A549 (cell line): ENCODE results near the gene IFITM5. TPM values are rescaled to one million over a fixed set of nuclear protein-coding genes. Genes with fewer than 3 reads are reported as not detected.
"Not testable (repeated sequence)": the region's sequence is repeated elsewhere in the genome, so short reads cannot be mapped to it uniquely, and the experiment has no call there.

Source experiments
- ATAC-seq, 2 experiments: fragments of 200-7000 bp in 1 of 2; fragments of >200 bp in 1 of 2; cut with Nextera tagmentation in 1 of 2; cut with Tn5 transposase in 1 of 2; 3 replicates each; pipeline versions ENCODE4 v1.8.0 to v1.9.1; 2018 to 2020; ENCODE audit warnings: mild to moderate bottlenecking in 1 of 2, moderate library complexity in 1 of 2
- CTCF ChIA-PET: fragments of 300-600 bp; sonication (Branson Sonifier 250); formaldehyde crosslinking; extraction: SDS; loops from one replicate; lab custom pipeline; 2021; ENCODE audit warnings: antibody characterized with exemption, inconsistent platforms; lab: Yijun Ruan, JAX
- POLR2A ChIA-PET: fragments of 350-600 bp; formaldehyde crosslinking; extraction: SDS; loops from one replicate; lab custom pipeline; 2021; ENCODE audit warnings: antibody characterized with exemption, inconsistent platforms; lab: Yijun Ruan, JAX
- DNase-seq, 2 experiments: peaks; one replicate each; pipeline versions ENCODE4 v3.0.0 to v3.0.0-alpha.2; 2011 to 2016; ENCODE audit warnings: low read depth in 1 of 2, low spot score in 1 of 2
- FAIRE-seq: peaks from 2 replicates; lab custom pipeline; 2011; peaks lifted over from hg19 to GRCh38; lab: Jason Lieb, UNC
- H3K27ac ChIP-seq, 2 experiments: fragments of >200 bp; sonication (Bioruptor Twin); formaldehyde crosslinking; 3 replicates each; pipeline ENCODE4 v1.5.1; 2016 to 2017
- H3K4me1 ChIP-seq: fragments of >200 bp; sonication (Bioruptor Twin); formaldehyde crosslinking; 3 replicates; pipeline ENCODE4 v1.6.1; 2016
- H3K4me2 ChIP-seq: fragments of >200 bp; sonication (Bioruptor Twin); formaldehyde crosslinking; 3 replicates; pipeline ENCODE4 v1.6.1; 2016
- H3K4me3 ChIP-seq: fragments of >200 bp; sonication (Bioruptor Twin); formaldehyde crosslinking; 3 replicates; pipeline ENCODE4 v1.5.1; 2016
- H3K9me3 ChIP-seq: fragments of >200 bp; sonication (Bioruptor Twin); formaldehyde crosslinking; 3 replicates; pipeline ENCODE4 v1.6.1; 2016
- BHLHE40 ChIP-seq: IDR thresholded peaks from 2 replicates; pipeline ENCODE4 v1.6.1; 2012; ENCODE audit warnings: low read depth, low read length, inconsistent platforms
- CHD4 ChIP-seq: fragments of 200-600 bp; sonication (generic); IDR thresholded peaks from 2 replicates; pipeline ENCODE4 v1.6.1; 2016; ENCODE audit warnings: antibody characterized with exemption, mild to moderate bottlenecking, borderline replicate concordance
- FOXS1 ChIP-seq: fragments of 250-450 bp; sonication (Bioruptor Pico); IDR thresholded peaks from 2 replicates; pipeline ENCODE4 v1.5.0; 2020; ENCODE audit warnings: mild to moderate bottlenecking, moderate library complexity
- KDM5A ChIP-seq: fragments of 200-600 bp; sonication (generic); IDR thresholded peaks from 2 replicates; pipeline ENCODE4 v1.6.1; 2016; ENCODE audit warnings: antibody characterized with exemption, mild to moderate bottlenecking
- MAFK ChIP-seq: fragments of 450-650 bp; IDR thresholded peaks from 2 replicates; pipeline ENCODE4 v1.6.1; 2014; ENCODE audit not compliant: partially characterized antibody
- POLR2A ChIP-seq: IDR thresholded peaks from 2 replicates; pipeline ENCODE4 v1.6.1; 2012; ENCODE audit warnings: mild to moderate bottlenecking, low read length
- POLR2AphosphoS2 ChIP-seq: conservative IDR thresholded peaks from 2 replicates; pipeline ENCODE4 v1.6.1; 2012; ENCODE audit warnings: low read length, improper control_type of control experiment, inconsistent platforms
- WGBS: methylation state at CpG from one replicate; pipeline ENCODE4 v1.1.6; 2017; ENCODE audit errors: missing lambda C conversion rate; 5-methylcytosine and 5-hydroxymethylcytosine counted together
- polyA plus RNA-seq, 4 experiments: library from polyadenylated mRNA; depleted of rRNA in 3 of 4; stranded (reverse); fragments of >200 nt; fragmentation: RNase III in 1 of 4; extraction: RNeasy Plus Mini Kit Qiagen cat#74134 plus additional on column Dnase treatment in 1 of 4; gene quantifications; 2 replicates in 3 of 4; 3 replicates in 1 of 4; pipeline ENCODE4 v1.2.3, GENCODE V29; 2011 to 2017
- TF ChIP-seq, protein P1 (sequence below): fragments of >200 bp; sonication (Bioruptor Twin); formaldehyde crosslinking; IDR thresholded peaks from 3 replicates; pipeline ENCODE4 v1.5.1; 2016
- TF ChIP-seq, protein P2 (sequence below): IDR thresholded peaks from 2 replicates; pipeline ENCODE4 v1.6.1; 2012; ENCODE audit warnings: low read depth, borderline replicate concordance
- TF ChIP-seq, protein P3 (sequence below): fragments of 250-450 bp; sonication (Bioruptor Pico); IDR thresholded peaks from 2 replicates; pipeline ENCODE4 v1.5.0; 2021; ENCODE audit warnings: mild to moderate bottlenecking, moderate library complexity, borderline replicate concordance

IFITM5 gene
- polyA plus RNA-seq, 2 of the 4 experiments (the other 2 are of a cell fraction) = not detected

DNA sequence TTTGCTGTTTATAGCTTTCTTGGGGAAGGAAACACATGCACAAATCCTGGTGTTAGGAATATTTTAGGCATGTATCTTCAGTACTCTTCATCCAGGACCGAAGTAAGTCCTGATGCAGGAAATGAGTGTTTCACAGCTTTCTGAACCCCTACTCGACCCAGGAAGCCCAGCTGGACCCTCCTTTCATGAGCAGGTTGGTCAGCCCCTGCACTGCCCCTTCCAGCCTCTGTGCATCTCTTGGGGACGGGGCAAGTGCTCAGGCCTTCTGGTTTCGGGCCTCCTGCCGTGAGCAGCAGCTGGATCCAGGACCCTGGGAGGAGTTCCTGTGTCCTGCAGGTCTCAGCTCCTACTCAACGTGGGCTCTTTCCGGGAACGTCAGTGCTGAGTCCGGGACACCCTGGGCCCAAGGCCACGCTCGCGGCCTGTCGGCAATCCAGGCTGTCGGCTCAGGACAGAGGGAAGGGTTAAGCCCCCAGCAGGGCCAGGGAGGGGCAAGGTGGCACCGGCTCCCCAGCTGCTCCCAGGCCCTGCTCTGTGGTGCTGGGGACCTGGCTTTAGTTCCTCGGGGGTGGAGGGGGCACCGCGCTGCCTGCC is 10.8 kb upstream of the IFITM5 start:
- H3K4me2 ChIP-seq = peak overlapping the region; percentile 89
- ATAC-seq = peak; percentile 30 to 65; a peak in 5 of 6 replicates
- peaks cover 22% of the 10 kb centered on the region; the same call in 2 of the 3 replicates for H3K4me1 ChIP-seq
- CTCF ChIA-PET = interaction anchor here (0.7 to 1.4 kb wide), 6 partner anchors 11 to 60 kb away, joined by 3 to 5 read pairs (median 4); partner anchors contain the start of gene IFITM5
- FAIRE-seq, H3K9me3 ChIP-seq, DNase-seq, POLR2A ChIA-PET: not testable (repeated sequence)
- 21% methylated on average over 4 of the region's 18 CpGs for WGBS
- H3K4me3 ChIP-seq = peak overlapping the region; percentile 41
- H3K27ac ChIP-seq = peak overlapping the region; percentile 65 to 69

DNA sequence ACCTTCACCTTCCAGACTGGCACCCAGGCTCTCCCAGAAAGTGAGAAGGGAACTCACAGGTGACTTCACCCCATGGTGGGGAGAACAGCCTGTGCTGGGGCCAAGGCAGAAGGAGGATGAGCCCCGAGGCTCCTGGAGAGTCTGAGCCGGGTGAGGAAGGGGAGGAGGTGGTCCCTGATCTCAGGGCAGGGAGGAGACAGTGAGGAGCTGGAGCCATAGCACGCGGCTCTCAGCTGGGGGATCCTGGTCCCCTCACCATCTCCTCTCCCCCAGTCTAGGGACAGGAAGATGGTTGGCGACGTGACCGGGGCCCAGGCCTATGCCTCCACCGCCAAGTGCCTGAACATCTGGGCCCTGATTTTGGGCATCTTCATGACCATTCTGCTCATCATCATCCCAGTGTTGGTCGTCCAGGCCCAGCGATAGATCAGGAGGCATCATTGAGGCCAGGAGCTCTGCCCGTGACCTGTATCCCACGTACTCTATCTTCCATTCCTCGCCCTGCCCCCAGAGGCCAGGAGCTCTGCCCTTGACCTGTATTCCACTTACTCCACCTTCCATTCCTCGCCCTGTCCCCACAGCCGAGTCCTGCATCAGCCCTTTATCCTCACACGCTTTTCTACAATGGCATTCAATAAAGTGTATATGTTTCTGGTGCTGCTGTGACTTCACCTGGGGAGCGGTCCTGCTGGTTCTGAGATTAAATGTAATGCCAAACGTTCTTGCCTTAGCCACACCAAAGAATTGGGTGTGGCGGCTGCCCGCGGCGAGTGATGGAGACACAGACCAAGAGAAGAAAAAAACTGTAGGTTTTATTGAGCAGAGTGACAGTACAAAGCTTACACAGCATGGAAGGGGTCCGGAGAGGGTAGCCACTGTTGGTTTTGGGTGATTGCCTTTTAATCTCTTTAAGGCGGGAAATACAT is 9.7 kb upstream of the IFITM5 start:
- H3K4me2 ChIP-seq = peak overlapping the region; percentile 89
- ChIA-PET CTCF (interaction anchor here (0.7 to 1.4 kb wide), 6 partner anchors 10 to 58 kb away, joined by 3 to 5 read pairs (median 4); partner anchors contain the start of gene IFITM5), POLR2A (interaction anchor here (0.7 kb wide), 1 partner anchor 47 kb away, joined by 5 read pairs; no protein-coding TSS in a partner anchor)
- 86% methylated on average over 24 of the region's 24 CpGs for WGBS
- DNase-seq, FAIRE-seq, H3K9me3 ChIP-seq, ATAC-seq: not testable (repeated sequence)
- peaks cover 22% of the 10 kb centered on the region; the same call in 2 of the 3 replicates for H3K4me1 ChIP-seq
- peak overlapping the region in 1 of 2 experiments; percentile 69; a peak in 3 of 6 replicates for H3K27ac ChIP-seq
- H3K4me3 ChIP-seq = peak overlapping the region; percentile 44; the same call in 1 of the 3 replicates

DNA sequence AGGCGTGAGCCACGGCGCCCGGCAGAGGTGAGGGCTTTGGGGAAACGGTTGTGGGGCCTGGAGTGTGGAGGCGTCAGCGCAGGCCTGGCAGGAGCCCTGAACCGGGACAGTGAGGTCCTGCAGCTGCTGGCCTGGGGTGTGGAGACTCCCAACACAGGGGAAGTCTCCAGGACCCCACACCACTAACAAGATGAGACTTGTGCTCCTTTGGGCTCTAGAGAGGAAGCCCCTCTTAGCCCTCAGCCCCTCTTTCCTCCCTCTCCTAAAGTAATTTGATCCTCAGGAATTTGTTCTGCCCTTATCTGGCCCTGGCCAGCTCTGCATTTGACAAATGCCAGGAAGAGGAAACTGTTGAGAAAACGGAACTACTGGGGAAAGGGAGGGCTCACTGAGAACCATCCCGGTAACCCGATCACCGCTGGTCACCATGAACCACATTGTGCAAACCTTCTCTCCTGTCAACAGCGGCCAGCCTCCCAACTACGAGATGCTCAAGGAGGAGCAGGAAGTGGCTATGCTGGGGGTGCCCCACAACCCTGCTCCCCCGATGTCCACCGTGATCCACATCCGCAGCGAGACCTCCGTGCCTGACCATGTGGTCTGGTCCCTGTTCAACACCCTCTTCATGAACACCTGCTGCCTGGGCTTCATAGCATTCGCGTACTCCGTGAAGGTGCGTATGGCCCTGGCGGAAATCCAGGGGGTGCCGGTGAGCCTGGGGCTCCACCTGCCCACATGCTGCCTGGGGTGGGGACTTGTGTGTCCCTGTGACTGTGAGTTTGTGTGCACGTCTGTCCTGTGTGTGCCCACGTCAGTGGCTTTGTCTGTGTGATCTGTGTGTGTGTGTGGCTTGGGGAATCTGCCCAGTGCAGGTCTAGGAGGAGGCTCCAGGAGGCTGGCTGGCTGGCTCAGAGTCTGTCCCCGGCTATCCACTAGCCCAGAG is 8.7 kb upstream of the IFITM5 start, which contains the start of gene IFITM2:
Gene IFITM2, plus strand, starts transcription at position 51 of the 943 bp plus-strand sequence. Its CDS starts 377 bp downstream, at position 428.
- 54% methylated on average over 20 of the region's 28 CpGs for WGBS
- ChIA-PET POLR2A (interaction anchor here (1.0 kb wide), 1 partner anchor 47 kb away, joined by 5 read pairs; no protein-coding TSS in a partner anchor), CTCF (interaction anchor here (0.6 to 5.7 kb wide), 5 partner anchors 9 to 58 kb away, joined by 3 to 49 read pairs (median 33); partner anchors contain the start of gene PGGHG)
- H3K4me1 ChIP-seq = peaks cover 22% of the 10 kb centered on the region; the same call in 2 of the 3 replicates
- ATAC-seq (peak; percentile 49 to 55; a peak in 4 of 6 replicates), DNase-seq (peak in 1 of 2 experiments; percentile 60)
- peak within 1 kb of the TSS; percentile 69 to 70 for H3K27ac ChIP-seq
- FAIRE-seq, H3K9me3 ChIP-seq: not testable (repeated sequence)
- peak within 1 kb of the TSS; percentile 89 for H3K4me2 ChIP-seq
- peak within 1 kb of the TSS; percentile 44 for H3K4me3 ChIP-seq

DNA sequence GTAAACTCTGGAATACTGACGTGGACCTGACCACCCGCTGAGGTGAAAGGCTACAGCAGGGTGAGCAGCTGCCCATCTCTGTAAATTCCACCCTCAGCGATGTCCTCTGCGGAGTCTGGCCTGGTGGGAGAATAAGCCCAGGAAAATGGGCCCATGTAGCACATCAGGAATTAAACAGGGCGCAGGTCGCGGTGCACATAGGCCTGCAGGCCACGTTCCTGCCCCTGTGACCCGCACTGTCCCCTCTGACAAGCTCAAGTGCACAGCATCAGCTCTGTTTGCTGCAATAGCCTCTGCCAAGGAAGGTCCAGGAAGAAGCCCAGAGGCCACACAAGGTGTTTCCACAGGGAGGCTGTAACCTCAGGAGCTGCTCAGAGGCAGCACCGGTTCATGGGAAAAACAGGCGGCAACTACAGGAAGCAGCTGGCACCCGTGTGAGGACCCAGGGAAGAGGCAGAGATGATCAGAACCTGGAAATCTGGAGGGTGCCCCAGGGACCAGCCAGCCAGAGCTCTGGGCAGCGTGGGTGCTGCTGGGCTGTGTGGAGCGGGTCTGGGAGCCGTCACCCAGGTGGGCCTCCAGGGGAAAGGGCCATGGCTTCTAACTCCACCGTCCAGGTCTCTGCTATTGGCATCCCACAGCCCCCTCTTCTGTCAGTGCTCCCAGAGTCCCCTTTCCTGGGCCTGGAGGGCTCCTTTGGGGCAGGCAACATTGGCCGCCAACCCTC is 7.5 kb upstream of the IFITM5 start:
- Histone ChIP-seq H3K4me1 (peaks cover 22% of the 10 kb centered on the region; the same call in 2 of the 3 replicates), H3K9me3 (no peaks in the 10 kb centered on the region), H3K27ac (peak overlapping the region in 1 of 2 experiments; percentile 69; a peak in 4 of 6 replicates), H3K4me2 (no peak overlapping the region), H3K4me3 (no peak overlapping the region)
- ChIA-PET CTCF (interaction anchor here (1.0 to 5.7 kb wide), 13 partner anchors 10 to 142 kb away, joined by 3 to 75 read pairs (median 13); partner anchors contain the start of genes NLRP6, PGGHG and PTDSS2), POLR2A (interaction anchor here (1.0 to 1.6 kb wide), 2 partner anchors 49 to 143 kb away, joined by 3 to 7 read pairs; no protein-coding TSS in a partner anchor)
- TF ChIP-seq, protein P1, sequence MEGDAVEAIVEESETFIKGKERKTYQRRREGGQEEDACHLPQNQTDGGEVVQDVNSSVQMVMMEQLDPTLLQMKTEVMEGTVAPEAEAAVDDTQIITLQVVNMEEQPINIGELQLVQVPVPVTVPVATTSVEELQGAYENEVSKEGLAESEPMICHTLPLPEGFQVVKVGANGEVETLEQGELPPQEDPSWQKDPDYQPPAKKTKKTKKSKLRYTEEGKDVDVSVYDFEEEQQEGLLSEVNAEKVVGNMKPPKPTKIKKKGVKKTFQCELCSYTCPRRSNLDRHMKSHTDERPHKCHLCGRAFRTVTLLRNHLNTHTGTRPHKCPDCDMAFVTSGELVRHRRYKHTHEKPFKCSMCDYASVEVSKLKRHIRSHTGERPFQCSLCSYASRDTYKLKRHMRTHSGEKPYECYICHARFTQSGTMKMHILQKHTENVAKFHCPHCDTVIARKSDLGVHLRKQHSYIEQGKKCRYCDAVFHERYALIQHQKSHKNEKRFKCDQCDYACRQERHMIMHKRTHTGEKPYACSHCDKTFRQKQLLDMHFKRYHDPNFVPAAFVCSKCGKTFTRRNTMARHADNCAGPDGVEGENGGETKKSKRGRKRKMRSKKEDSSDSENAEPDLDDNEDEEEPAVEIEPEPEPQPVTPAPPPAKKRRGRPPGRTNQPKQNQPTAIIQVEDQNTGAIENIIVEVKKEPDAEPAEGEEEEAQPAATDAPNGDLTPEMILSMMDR = no peak
- no peak for TF ChIP-seq KDM5A
- TF ChIP-seq MAFK = no peak
- no peak for TF ChIP-seq POLR2AphosphoS2
- no peak for TF ChIP-seq CHD4
- TF ChIP-seq BHLHE40 = no peak
- TF ChIP-seq, protein P2, sequence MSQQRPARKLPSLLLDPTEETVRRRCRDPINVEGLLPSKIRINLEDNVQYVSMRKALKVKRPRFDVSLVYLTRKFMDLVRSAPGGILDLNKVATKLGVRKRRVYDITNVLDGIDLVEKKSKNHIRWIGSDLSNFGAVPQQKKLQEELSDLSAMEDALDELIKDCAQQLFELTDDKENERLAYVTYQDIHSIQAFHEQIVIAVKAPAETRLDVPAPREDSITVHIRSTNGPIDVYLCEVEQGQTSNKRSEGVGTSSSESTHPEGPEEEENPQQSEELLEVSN = no peak
- TF ChIP-seq, protein P3, sequence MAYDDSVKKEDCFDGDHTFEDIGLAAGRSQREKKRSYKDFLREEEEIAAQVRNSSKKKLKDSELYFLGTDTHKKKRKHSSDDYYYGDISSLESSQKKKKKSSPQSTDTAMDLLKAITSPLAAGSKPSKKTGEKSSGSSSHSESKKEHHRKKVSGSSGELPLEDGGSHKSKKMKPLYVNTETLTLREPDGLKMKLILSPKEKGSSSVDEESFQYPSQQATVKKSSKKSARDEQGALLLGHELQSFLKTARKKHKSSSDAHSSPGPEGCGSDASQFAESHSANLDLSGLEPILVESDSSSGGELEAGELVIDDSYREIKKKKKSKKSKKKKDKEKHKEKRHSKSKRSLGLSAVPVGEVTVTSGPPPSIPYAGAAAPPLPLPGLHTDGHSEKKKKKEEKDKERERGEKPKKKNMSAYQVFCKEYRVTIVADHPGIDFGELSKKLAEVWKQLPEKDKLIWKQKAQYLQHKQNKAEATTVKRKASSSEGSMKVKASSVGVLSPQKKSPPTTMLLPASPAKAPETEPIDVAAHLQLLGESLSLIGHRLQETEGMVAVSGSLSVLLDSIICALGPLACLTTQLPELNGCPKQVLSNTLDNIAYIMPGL (CRISPR knock-in tag) = no peak
- no peak for TF ChIP-seq FOXS1 (CRISPR knock-in tag)
- TF ChIP-seq POLR2A = no peak
- ATAC-seq (no peak), FAIRE-seq (no peak), DNase-seq (no peak)
- 86% methylated on average over 17 of the region's 17 CpGs for WGBS
